Left lung (tissue), 10 donors: Measurements from ENCODE around the gene CDH4. TPM values are rescaled to one million over a fixed set of nuclear protein-coding genes. Genes with fewer than 3 reads are reported as not detected.

Source experiments
- ATAC-seq: fragments of 200-7000 bp; cut with Tn5 transposase; one replicate; pipeline ENCODE4 v1.9.1; 2020; ENCODE audit warnings: moderate library complexity
- DNase-seq, 4 donors: peaks; one replicate each; pipeline ENCODE4 v3.0.0-alpha.2; 2013 to 2020
- H3K27ac ChIP-seq, 2 donors: fragments of 200-600 bp; sonication (generic) in 1 of 2; one replicate each; pipeline versions ENCODE4 v1.5.0 to v1.8.0; 2020 to 2021
- H3K27me3 ChIP-seq, 2 donors: fragments of 200-600 bp; sonication (generic) in 1 of 2; one replicate each; pipeline versions ENCODE4 v1.5.0 to v1.8.0; 2020 to 2021
- H3K36me3 ChIP-seq, 2 donors: fragments of 200-600 bp; sonication (generic) in 1 of 2; one replicate each; pipeline versions ENCODE4 v1.5.0 to v1.8.0; 2020 to 2021
- H3K4me1 ChIP-seq, 2 donors: fragments of 200-600 bp; one replicate each; pipeline ENCODE4 v1.8.0; 2021
- H3K4me3 ChIP-seq, 2 donors: fragments of 200-600 bp; sonication (generic) in 1 of 2; one replicate each; pipeline versions ENCODE4 v1.5.0 to v1.8.0; 2020 to 2021; ENCODE audit warnings: mild to moderate bottlenecking in 1 of 2
- H3K9me3 ChIP-seq, 2 donors: fragments of 200-600 bp; sonication (generic) in 1 of 2; one replicate each; pipeline versions ENCODE4 v1.5.0 to v1.8.0; 2020 to 2021
- intact Hi-C, 2 donors: fragments of 100-400 bp; cut with DNase I; formaldehyde crosslinking; loops; one replicate each; pipeline versions ENCODE4 v1.11.2 to v1.14.2; 2022
- polyA plus RNA-seq, 6 donors: library from polyadenylated mRNA; unstranded; fragments of 120-200 nt; gene quantifications; one replicate each; pipeline ENCODE4 v1.2.1, GENCODE V29; 2013; ENCODE audit not compliant: insufficient read length in 6 of 6
- total RNA-seq, 2 donors: library from RNA; stranded (reverse); fragmentation: NEBNext Ultra II Directional; extraction: Animal tissue kit (Norgen Biotek cat#: 25700); gene quantifications; one replicate each; pipeline ENCODE4 v1.2.1, GENCODE V29; 2021
- TF ChIP-seq, protein P1 (sequence below), 2 donors: fragments of 200-600 bp; sonication (generic) in 1 of 2; IDR thresholded peaks; one replicate each; pipeline versions ENCODE4 v1.5.0 to v1.8.0; 2021; ENCODE audit warnings: antibody characterized with exemption in 2 of 2
- donor health status: DM: no; HTN: yes; CAD: no.
- donor health status: DM: no; HTN: no; CAD: no.

CDH4 gene
- total and polyA plus RNA-seq, 8 donors: 0.24 to 10.8 (median 5.1) TPM

DNA sequence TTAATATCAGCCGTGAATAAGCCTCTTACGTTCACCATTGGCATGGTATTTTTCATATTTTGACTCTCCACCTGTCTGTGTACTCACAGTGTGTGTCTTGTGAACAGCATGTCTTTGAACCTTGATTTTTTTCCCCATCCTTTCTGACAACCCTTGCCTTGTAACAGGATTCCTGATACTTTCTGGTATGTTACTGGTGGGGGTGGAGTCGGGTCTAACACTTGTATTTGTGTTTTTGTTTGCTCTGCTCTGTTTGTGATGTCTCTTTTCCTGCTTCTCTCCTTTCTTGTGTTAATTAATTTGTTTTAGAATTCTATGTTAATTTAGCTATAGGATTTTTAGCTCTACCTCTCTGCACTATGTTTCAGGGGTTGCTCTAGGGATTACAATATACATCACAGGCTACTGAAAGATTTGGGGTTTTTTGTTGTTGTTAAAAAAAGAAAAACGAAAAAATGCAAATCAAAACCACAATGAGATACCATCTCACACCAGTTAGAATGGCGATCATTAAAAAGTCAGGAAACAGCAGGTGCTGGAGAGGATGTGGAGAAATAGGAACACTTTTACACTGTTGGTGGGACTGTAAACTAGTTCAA lies 245.1 kb downstream of the CDH4 start:
- no peak for DNase-seq
- H3K4me1 ChIP-seq: no peaks in the 10 kb centered on the region
- peaks cover 0 to 20% of the 10 kb centered on the region in 2 donors for H3K27me3 ChIP-seq
- ATAC-seq: no peak
- H3K36me3 ChIP-seq: no peaks in the 10 kb centered on the region
- no peak overlapping the region for H3K27ac ChIP-seq
- intact Hi-C loops: no loop called here
- peaks cover 0 to 7% of the 10 kb centered on the region in 2 donors for H3K9me3 ChIP-seq
- TF ChIP-seq, protein P1, sequence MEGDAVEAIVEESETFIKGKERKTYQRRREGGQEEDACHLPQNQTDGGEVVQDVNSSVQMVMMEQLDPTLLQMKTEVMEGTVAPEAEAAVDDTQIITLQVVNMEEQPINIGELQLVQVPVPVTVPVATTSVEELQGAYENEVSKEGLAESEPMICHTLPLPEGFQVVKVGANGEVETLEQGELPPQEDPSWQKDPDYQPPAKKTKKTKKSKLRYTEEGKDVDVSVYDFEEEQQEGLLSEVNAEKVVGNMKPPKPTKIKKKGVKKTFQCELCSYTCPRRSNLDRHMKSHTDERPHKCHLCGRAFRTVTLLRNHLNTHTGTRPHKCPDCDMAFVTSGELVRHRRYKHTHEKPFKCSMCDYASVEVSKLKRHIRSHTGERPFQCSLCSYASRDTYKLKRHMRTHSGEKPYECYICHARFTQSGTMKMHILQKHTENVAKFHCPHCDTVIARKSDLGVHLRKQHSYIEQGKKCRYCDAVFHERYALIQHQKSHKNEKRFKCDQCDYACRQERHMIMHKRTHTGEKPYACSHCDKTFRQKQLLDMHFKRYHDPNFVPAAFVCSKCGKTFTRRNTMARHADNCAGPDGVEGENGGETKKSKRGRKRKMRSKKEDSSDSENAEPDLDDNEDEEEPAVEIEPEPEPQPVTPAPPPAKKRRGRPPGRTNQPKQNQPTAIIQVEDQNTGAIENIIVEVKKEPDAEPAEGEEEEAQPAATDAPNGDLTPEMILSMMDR (IDR thresholded peaks at IDR 0.05): no peak
- H3K4me3 ChIP-seq: no peak overlapping the region

DNA sequence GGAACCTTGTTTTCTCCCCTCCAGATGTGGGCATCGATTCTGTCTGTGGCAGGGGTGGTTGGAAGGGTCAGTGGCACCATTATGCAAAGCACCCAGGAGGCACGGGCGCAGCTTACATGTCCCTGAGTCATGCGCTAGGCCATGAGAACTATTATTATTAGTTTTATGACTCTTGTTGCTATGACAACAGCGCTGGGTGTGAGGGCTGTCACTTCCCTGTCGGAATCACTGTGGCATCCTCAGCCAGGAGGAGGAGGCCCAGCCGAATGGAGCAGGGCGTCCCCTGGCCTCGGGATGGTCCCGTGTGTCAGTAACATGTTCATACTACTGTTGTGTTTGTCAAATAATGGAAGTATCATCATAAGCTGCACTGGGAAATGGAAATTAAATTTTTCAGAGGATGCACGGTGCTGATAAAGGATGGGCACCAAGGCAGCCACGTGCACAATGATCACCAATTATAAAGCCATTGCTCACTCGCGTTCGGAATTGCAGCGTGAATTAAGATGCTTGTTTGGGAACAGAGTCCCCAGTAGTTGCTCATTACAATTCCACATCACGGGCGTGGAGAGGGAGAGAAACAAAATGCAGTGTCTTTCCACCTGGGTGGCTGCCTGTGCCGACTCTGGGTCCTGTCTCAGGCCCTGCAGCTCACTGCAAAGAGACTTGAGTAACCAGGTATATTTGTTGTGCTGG lies 247.9 kb downstream of the CDH4 start:
- TF ChIP-seq, protein P1 (IDR thresholded peaks at IDR 0.05): no peak
- DNase-seq (peak in 1 of 4 donors; percentile 37), ATAC-seq (no peak)
- Histone ChIP-seq H3K9me3 (no peaks in the 10 kb centered on the region), H3K27me3 (peaks cover 0 to 13% of the 10 kb centered on the region in 2 donors), H3K4me1 (no peaks in the 10 kb centered on the region), H3K27ac (no peak overlapping the region), H3K36me3 (no peaks in the 10 kb centered on the region), H3K4me3 (no peak overlapping the region)
- intact Hi-C loops: no loop called here

DNA sequence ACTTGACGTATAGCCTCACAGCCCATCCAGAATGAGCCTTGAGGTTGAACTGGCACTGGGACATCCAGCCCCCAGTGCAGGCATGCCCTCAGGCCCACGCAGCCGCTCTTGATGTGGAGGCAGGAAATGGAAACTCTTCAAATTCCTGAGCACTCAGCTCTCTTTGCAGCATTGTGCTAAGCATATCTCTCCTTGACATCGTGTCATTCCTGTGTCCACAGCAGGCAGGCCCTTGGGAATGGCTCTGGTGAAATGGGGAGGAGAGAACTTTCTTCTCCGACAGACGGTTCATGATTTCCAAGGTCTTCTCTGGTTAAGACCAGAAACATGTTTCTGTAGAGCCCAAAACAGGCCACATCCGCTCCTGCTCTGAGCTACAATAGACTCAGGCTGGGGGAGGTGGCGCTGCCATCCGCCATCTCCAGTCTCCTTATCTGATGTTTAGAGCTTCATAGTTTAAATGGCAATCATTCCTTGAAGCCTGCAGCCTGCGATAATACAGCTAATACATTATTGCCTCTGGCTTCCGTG lies 248.8 kb downstream of the CDH4 start:
- TF ChIP-seq, protein P1 (IDR thresholded peaks at IDR 0.05): no peak
- intact Hi-C loops: no loop called here
- Histone ChIP-seq H3K27me3 (peaks cover 0 to 11% of the 10 kb centered on the region in 2 donors), H3K27ac (no peak overlapping the region), H3K36me3 (no peaks in the 10 kb centered on the region), H3K4me3 (no peak overlapping the region), H3K4me1 (no peaks in the 10 kb centered on the region), H3K9me3 (no peaks in the 10 kb centered on the region)
- ATAC-seq (no peak), DNase-seq (peak in 3 of 4 donors; percentile 8 to 25 (median 12))

DNA sequence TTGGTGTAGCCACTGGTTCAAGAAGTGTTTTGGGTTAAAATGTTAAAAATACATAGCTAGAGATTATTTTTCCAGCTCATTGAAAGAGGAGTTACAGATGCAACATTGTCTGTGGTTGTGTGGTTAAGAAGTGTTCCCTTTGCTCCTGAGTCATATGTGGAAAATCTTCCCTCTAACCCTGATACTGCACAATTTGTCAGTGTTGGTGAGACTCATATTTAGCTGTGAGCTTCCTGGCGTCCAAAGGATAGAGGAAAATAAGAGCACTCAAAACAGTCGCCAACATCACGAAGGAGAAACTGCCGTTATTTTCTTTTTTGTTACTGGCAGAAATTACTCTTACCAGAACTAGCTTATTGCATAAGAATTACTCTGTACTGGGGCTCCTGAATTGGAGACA lies 250.4 kb downstream of the CDH4 start:
- H3K27ac ChIP-seq: no peak overlapping the region
- intact Hi-C loops: no loop called here
- no peaks in the 10 kb centered on the region for H3K4me1 ChIP-seq
- no peak overlapping the region for H3K4me3 ChIP-seq
- H3K27me3 ChIP-seq: peaks cover 0 to 21% of the 10 kb centered on the region in 2 donors
- TF ChIP-seq, protein P1 (IDR thresholded peaks at IDR 0.05): no peak
- ATAC-seq (no peak), DNase-seq (no peak)
- no peaks in the 10 kb centered on the region for H3K9me3 ChIP-seq
- H3K36me3 ChIP-seq: no peaks in the 10 kb centered on the region

DNA sequence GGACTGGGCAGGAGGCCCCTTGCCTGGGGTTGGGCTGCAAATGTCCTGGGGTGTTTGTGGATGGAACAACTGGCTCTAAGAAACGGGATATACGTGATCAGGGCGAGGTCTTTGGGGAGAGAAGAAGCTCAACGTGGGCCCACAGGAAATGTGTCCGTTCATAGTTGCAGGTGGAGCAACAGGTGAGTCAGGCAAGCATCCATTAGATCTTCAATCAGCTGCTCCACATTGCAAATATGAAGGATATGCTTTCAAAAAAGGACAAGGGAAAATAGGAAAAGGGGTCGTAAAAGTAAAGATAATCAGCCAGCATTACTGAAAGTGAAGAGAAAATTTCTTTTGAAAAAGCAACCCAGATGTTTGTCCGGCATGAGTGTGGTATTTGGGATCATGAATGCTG lies 251.0 kb downstream of the CDH4 start:
- TF ChIP-seq, protein P1 (IDR thresholded peaks at IDR 0.05): no peak
- ATAC-seq: no peak
- Histone ChIP-seq H3K4me3 (no peak overlapping the region), H3K9me3 (no peaks in the 10 kb centered on the region), H3K27ac (no peak overlapping the region), H3K36me3 (no peaks in the 10 kb centered on the region), H3K4me1 (no peaks in the 10 kb centered on the region), H3K27me3 (peaks cover 0 to 28% of the 10 kb centered on the region in 2 donors)
- intact Hi-C loops: no loop called here
- no peak for DNase-seq
